IgD-negative memory B cell (primary cell): ENCODE results near the gene TYROBP. TPM values are rescaled to one million over a fixed set of nuclear protein-coding genes. Genes with fewer than 3 reads are reported as not detected.
"Not testable (repeated sequence)": the region's sequence is repeated elsewhere in the genome, so short reads cannot be mapped to it uniquely, and the experiment has no call there.

Experiments
- H3K27ac Mint-ChIP-seq, 3 donors: one replicate each; pipeline ENCODE4 v1.8.0; 2020 to 2022; ENCODE audit warnings: mild to moderate bottlenecking in 3 of 3, mixed read lengths in 3 of 3, moderate library complexity in 1 of 3
- H3K27me3 Mint-ChIP-seq: one replicate; pipeline ENCODE4 v1.8.0; 2021; ENCODE audit warnings: mixed read lengths
- H3K36me3 Mint-ChIP-seq: one replicate; pipeline ENCODE4 v1.8.0; 2020; ENCODE audit warnings: mild to moderate bottlenecking, mixed read lengths
- H3K4me1 Mint-ChIP-seq, 3 donors: one replicate each; pipeline ENCODE4 v1.8.0; 2020 to 2022; ENCODE audit warnings: mixed read lengths in 3 of 3, mild to moderate bottlenecking in 1 of 3
- H3K4me3 Mint-ChIP-seq, 4 donors: one replicate each; pipeline ENCODE4 v1.8.0; 2020 to 2022; ENCODE audit warnings: mild to moderate bottlenecking in 4 of 4, mixed read lengths in 4 of 4, moderate library complexity in 3 of 4
- H3K9me3 Mint-ChIP-seq, 3 donors: one replicate each; pipeline ENCODE4 v1.8.0; 2020 to 2021; ENCODE audit warnings: mixed read lengths in 3 of 3, mild to moderate bottlenecking in 1 of 3
- polyA plus RNA-seq: library from polyadenylated mRNA; unstranded; fragments of 300-500 nt; fragmentation: Illumina TruSeq; gene quantifications from one replicate; pipeline ENCODE4 v1.2.3, GENCODE V29; 2021

The TYROBP gene
- polyA plus RNA-seq, 1 donor from 2014 or later: 13.7 TPM

- H3K27ac Mint-ChIP-seq: peak overlapping the region; percentile 96 to 99 (median 99)
- H3K4me1 Mint-ChIP-seq: peaks cover 34 to 47% (median 37%) of the 10 kb centered on the region in 3 donors
- H3K36me3 Mint-ChIP-seq: peaks cover 2% of the 10 kb centered on the region
- no peaks in the 10 kb centered on the region for H3K9me3 Mint-ChIP-seq
- H3K27me3 Mint-ChIP-seq: no peaks in the 10 kb centered on the region
- H3K4me3 Mint-ChIP-seq: peak overlapping the region; percentile 93 to 99 (median 98)
Observed at GRCh38 chr19:35901055-35901644, 6.9 kb downstream of the TYROBP start.

- peak overlapping the region; percentile 96 to 99 (median 99) for H3K27ac Mint-ChIP-seq
- peaks cover 2% of the 10 kb centered on the region for H3K36me3 Mint-ChIP-seq
- peak overlapping the region; percentile 93 to 99 (median 98) for H3K4me3 Mint-ChIP-seq
- H3K4me1 Mint-ChIP-seq: peaks cover 32 to 42% (median 35%) of the 10 kb centered on the region in 3 donors
- no peaks in the 10 kb centered on the region for H3K27me3 Mint-ChIP-seq
- H3K9me3 Mint-ChIP-seq: no peaks in the 10 kb centered on the region
Observed at GRCh38 chr19:35899547-35900214, 8.4 kb downstream of the TYROBP start.

- no peaks in the 10 kb centered on the region for H3K27me3 Mint-ChIP-seq
- H3K27ac Mint-ChIP-seq: peak overlapping the region; percentile 96 to 99 (median 99)
- no peaks in the 10 kb centered on the region for H3K9me3 Mint-ChIP-seq
- peaks cover 2% of the 10 kb centered on the region for H3K36me3 Mint-ChIP-seq
- H3K4me3 Mint-ChIP-seq: peak overlapping the region; percentile 93 to 99 (median 98)
- peaks cover 24 to 32% (median 28%) of the 10 kb centered on the region in 3 donors for H3K4me1 Mint-ChIP-seq
Observed at GRCh38 chr19:35898499-35898809, 9.6 kb downstream of the TYROBP start.

GRCh38 chr19:35897706-35898451, 10.2 kb downstream of the TYROBP start:
- H3K4me1 Mint-ChIP-seq: peaks cover 21 to 26% (median 23%) of the 10 kb centered on the region in 3 donors
- H3K36me3 Mint-ChIP-seq: peaks cover 4% of the 10 kb centered on the region
- peak overlapping the region; percentile 96 to 99 (median 99) for H3K27ac Mint-ChIP-seq
- peak overlapping the region; percentile 93 to 99 (median 98) for H3K4me3 Mint-ChIP-seq
- no peaks in the 10 kb centered on the region for H3K9me3 Mint-ChIP-seq
- H3K27me3 Mint-ChIP-seq: no peaks in the 10 kb centered on the region

GRCh38 chr19:35896643-35897040, 11.5 kb downstream of the TYROBP start:
- H3K4me3 Mint-ChIP-seq: peak overlapping the region in 2 of 4 donors; percentile 67 to 76
- H3K36me3 Mint-ChIP-seq: peaks cover 4% of the 10 kb centered on the region
- H3K4me1 Mint-ChIP-seq: peaks cover 12 to 14% (median 13%) of the 10 kb centered on the region in 3 donors
- H3K27me3 Mint-ChIP-seq: no peaks in the 10 kb centered on the region
- peak overlapping the region in 2 of 3 donors; percentile 47 to 96 for H3K27ac Mint-ChIP-seq
- no peaks in the 10 kb centered on the region for H3K9me3 Mint-ChIP-seq

- Mint-ChIP-seq H3K36me3 (peaks cover 4% of the 10 kb centered on the region), H3K4me3 (peak overlapping the region in 2 of 4 donors; percentile 74 to 76), H3K9me3 (no peaks in the 10 kb centered on the region), H3K27me3 (no peaks in the 10 kb centered on the region), H3K27ac (peak overlapping the region; percentile 73 to 96 (median 91)), H3K4me1 (peaks cover 12 to 14% (median 12%) of the 10 kb centered on the region in 3 donors)
Observed at GRCh38 chr19:35895911-35896642, 12.0 kb downstream of the TYROBP start.

GRCh38 chr19:35894342-35894741, 13.8 kb downstream of the TYROBP start:
- peak overlapping the region in 2 of 4 donors; percentile 39 to 76 for H3K4me3 Mint-ChIP-seq
- H3K27me3 Mint-ChIP-seq: no peaks in the 10 kb centered on the region
- peaks cover 11% of the 10 kb centered on the region for H3K36me3 Mint-ChIP-seq
- peaks cover 10 to 12% (median 11%) of the 10 kb centered on the region in 3 donors for H3K4me1 Mint-ChIP-seq
- peak overlapping the region in 2 of 3 donors; percentile 80 to 96 for H3K27ac Mint-ChIP-seq
- no peaks in the 10 kb centered on the region for H3K9me3 Mint-ChIP-seq

- H3K36me3 Mint-ChIP-seq: peaks cover 24% of the 10 kb centered on the region
- not testable (repeated sequence) for H3K27me3 Mint-ChIP-seq, H3K4me1 Mint-ChIP-seq, H3K9me3 Mint-ChIP-seq, H3K4me3 Mint-ChIP-seq
- peak overlapping the region in 2 of 3 donors; percentile 57 to 59 for H3K27ac Mint-ChIP-seq
Observed at GRCh38 chr19:35891819-35892218, 16.3 kb downstream of the TYROBP start.

- H3K4me3 Mint-ChIP-seq: peak overlapping the region in 1 of 4 donors; percentile 51
- H3K27me3 Mint-ChIP-seq: no peaks in the 10 kb centered on the region
- peak overlapping the region in 1 of 3 donors; percentile 57 for H3K27ac Mint-ChIP-seq
- H3K36me3 Mint-ChIP-seq: peaks cover 27% of the 10 kb centered on the region
- H3K9me3 Mint-ChIP-seq: no peaks in the 10 kb centered on the region
- peaks cover 4 to 5% (median 5%) of the 10 kb centered on the region in 3 donors for H3K4me1 Mint-ChIP-seq
Observed at GRCh38 chr19:35890113-35890650, 17.9 kb downstream of the TYROBP start.

- peaks cover 5 to 8% (median 5%) of the 10 kb centered on the region in 3 donors for H3K4me1 Mint-ChIP-seq
- H3K4me3 Mint-ChIP-seq: no peak overlapping the region
- H3K36me3 Mint-ChIP-seq: peaks cover 27% of the 10 kb centered on the region
- peak overlapping the region in 2 of 3 donors; percentile 57 to 89 for H3K27ac Mint-ChIP-seq
- no peaks in the 10 kb centered on the region for H3K27me3 Mint-ChIP-seq
- H3K9me3 Mint-ChIP-seq: no peaks in the 10 kb centered on the region
Observed at GRCh38 chr19:35889370-35890112, 18.6 kb downstream of the TYROBP start.

GRCh38 chr19:35888398-35888797, 19.7 kb downstream of the TYROBP start:
- H3K36me3 Mint-ChIP-seq: peaks cover 27% of the 10 kb centered on the region
- H3K4me3 Mint-ChIP-seq: peak overlapping the region in 2 of 4 donors; percentile 17 to 80
- no peaks in the 10 kb centered on the region for H3K9me3 Mint-ChIP-seq
- H3K4me1 Mint-ChIP-seq: peaks cover 5 to 12% (median 9%) of the 10 kb centered on the region in 3 donors
- no peaks in the 10 kb centered on the region for H3K27me3 Mint-ChIP-seq
- peak overlapping the region in 2 of 3 donors; percentile 80 to 87 for H3K27ac Mint-ChIP-seq

GRCh38 chr19:35887197-35887596, 20.9 kb downstream of the TYROBP start:
- H3K27me3 Mint-ChIP-seq: no peaks in the 10 kb centered on the region
- peak overlapping the region in 1 of 4 donors; percentile 54 for H3K4me3 Mint-ChIP-seq
- H3K4me1 Mint-ChIP-seq: peaks cover 3 to 18% (median 14%) of the 10 kb centered on the region in 3 donors
- no peaks in the 10 kb centered on the region for H3K9me3 Mint-ChIP-seq
- H3K36me3 Mint-ChIP-seq: peaks cover 25% of the 10 kb centered on the region
- peak overlapping the region in 1 of 3 donors; percentile 87 for H3K27ac Mint-ChIP-seq

GRCh38 chr19:35885904-35886303, 22.2 kb downstream of the TYROBP start:
- Mint-ChIP-seq H3K27ac (peak overlapping the region; percentile 23 to 87 (median 78)), H3K4me3 (peak overlapping the region in 2 of 4 donors; percentile 68 to 74), H3K27me3 (no peaks in the 10 kb centered on the region), H3K36me3 (peaks cover 23% of the 10 kb centered on the region), H3K9me3 (no peaks in the 10 kb centered on the region), H3K4me1 (peaks cover 4 to 19% (median 14%) of the 10 kb centered on the region in 3 donors)
